Neural crest cell (in vitro differentiated cells): ENCODE results near the gene PHOX2A. TPM values are rescaled to one million over a fixed set of nuclear protein-coding genes. Genes with fewer than 3 reads are reported as not detected.

Experiments used
- DNase-seq: peaks from one replicate; pipeline ENCODE4 v3.0.0; 2021; ENCODE audit warnings: low read depth, mixed read lengths, low spot score
- H3K27ac Mint-ChIP-seq: one replicate; pipeline ENCODE4 v1.8.0; 2021; ENCODE audit warnings: mild to moderate bottlenecking, mixed read lengths; ENCODE audit not compliant: unreplicated experiment
- H3K27me3 Mint-ChIP-seq: 2 replicates; pipeline ENCODE4 v1.8.0; 2021; ENCODE audit warnings: low read depth, mild to moderate bottlenecking, mixed read lengths
- H3K36me3 Mint-ChIP-seq: 2 replicates; pipeline ENCODE4 v1.8.0; 2021; ENCODE audit warnings: low read depth, mild to moderate bottlenecking, mixed read lengths
- H3K4me1 Mint-ChIP-seq: 2 replicates; pipeline ENCODE4 v1.8.0; 2021; ENCODE audit warnings: mixed read lengths
- H3K4me3 Mint-ChIP-seq: one replicate; pipeline ENCODE4 v1.8.0; 2021; ENCODE audit warnings: mild to moderate bottlenecking, mixed read lengths
- H3K9me3 Mint-ChIP-seq: 2 replicates; pipeline ENCODE4 v1.8.0; 2021; ENCODE audit warnings: mixed read lengths
- CTCF ChIP-seq: fragments of 200-600 bp; sonication (generic); conservative IDR thresholded peaks from 2 replicates; pipeline ENCODE4 v1.5.0; 2021; ENCODE audit warnings: antibody characterized with exemption, mild to moderate bottlenecking
- total RNA-seq: library from RNA; stranded (reverse); gene quantifications from 2 replicates; pipeline ENCODE4 v1.2.1, GENCODE V29; 2021

The PHOX2A gene
- total RNA-seq, 1 donor from 2014 or later: 5.6 TPM

GRCh38 chr11:72259490-72259889 lies 15.5 kb upstream of the PHOX2A start:
- H3K4me3 Mint-ChIP-seq: no peak overlapping the region
- H3K27me3 Mint-ChIP-seq: peaks cover 10% of the 10 kb centered on the region

GRCh38 chr11:72257570-72257969 lies 13.6 kb upstream of the PHOX2A start:
- H3K27me3 Mint-ChIP-seq: peaks cover 10% of the 10 kb centered on the region
- peaks cover 7% of the 10 kb centered on the region for H3K9me3 Mint-ChIP-seq
- DNase-seq: no peak
- peaks cover 3% of the 10 kb centered on the region for H3K36me3 Mint-ChIP-seq
- no peak overlapping the region for H3K27ac Mint-ChIP-seq
- no peak for TF ChIP-seq CTCF
- no peak overlapping the region for H3K4me3 Mint-ChIP-seq
- no peaks in the 10 kb centered on the region for H3K4me1 Mint-ChIP-seq

More at GRCh38 chr11:72259490-72259889, 15.5 kb upstream of the PHOX2A start:
- no peak for TF ChIP-seq CTCF
- no peaks in the 10 kb centered on the region for H3K4me1 Mint-ChIP-seq
- H3K27ac Mint-ChIP-seq: no peak overlapping the region
- no peaks in the 10 kb centered on the region for H3K36me3 Mint-ChIP-seq
- peaks cover 3% of the 10 kb centered on the region for H3K9me3 Mint-ChIP-seq
- no peak for DNase-seq

GRCh38 chr11:72254299-72254993 lies 10.5 kb upstream of the PHOX2A start:
- DNase-seq: no peak
- H3K36me3 Mint-ChIP-seq: peaks cover 3% of the 10 kb centered on the region
- no peak overlapping the region for H3K27ac Mint-ChIP-seq
- no peak for TF ChIP-seq CTCF
- H3K4me1 Mint-ChIP-seq: no peaks in the 10 kb centered on the region
- peaks cover 13% of the 10 kb centered on the region for H3K27me3 Mint-ChIP-seq
- peaks cover 7% of the 10 kb centered on the region for H3K9me3 Mint-ChIP-seq
- H3K4me3 Mint-ChIP-seq: no peak overlapping the region

- TF ChIP-seq CTCF: no peak
- no peak for DNase-seq
- no peaks in the 10 kb centered on the region for H3K4me1 Mint-ChIP-seq
- no peak overlapping the region for H3K4me3 Mint-ChIP-seq
- H3K9me3 Mint-ChIP-seq: peaks cover 7% of the 10 kb centered on the region
- no peak overlapping the region for H3K27ac Mint-ChIP-seq
- H3K27me3 Mint-ChIP-seq: peaks cover 15% of the 10 kb centered on the region
- peaks cover 3% of the 10 kb centered on the region for H3K36me3 Mint-ChIP-seq
These were observed 9.4 kb upstream of the PHOX2A start for GRCh38 chr11:72253392-72253791.

GRCh38 chr11:72251614-72252013 lies 7.6 kb upstream of the PHOX2A start:
- no peak overlapping the region for H3K27ac Mint-ChIP-seq
- no peak overlapping the region for H3K4me3 Mint-ChIP-seq
- TF ChIP-seq CTCF: no peak
- peaks cover 7% of the 10 kb centered on the region for H3K9me3 Mint-ChIP-seq
- H3K4me1 Mint-ChIP-seq: no peaks in the 10 kb centered on the region
- peaks cover 20% of the 10 kb centered on the region for H3K27me3 Mint-ChIP-seq
- peaks cover 3% of the 10 kb centered on the region for H3K36me3 Mint-ChIP-seq
- DNase-seq: no peak
